GM21619 (cell line): ENCODE measurements around the gene MLXIP.

Experiments used
- ATAC-seq: cut with Tn5 transposase; IDR thresholded peaks from one replicate; pipeline ENCODE4 v1.9.1; 2021; ENCODE audit not compliant: unreplicated experiment

MLXIP gene

DNA sequence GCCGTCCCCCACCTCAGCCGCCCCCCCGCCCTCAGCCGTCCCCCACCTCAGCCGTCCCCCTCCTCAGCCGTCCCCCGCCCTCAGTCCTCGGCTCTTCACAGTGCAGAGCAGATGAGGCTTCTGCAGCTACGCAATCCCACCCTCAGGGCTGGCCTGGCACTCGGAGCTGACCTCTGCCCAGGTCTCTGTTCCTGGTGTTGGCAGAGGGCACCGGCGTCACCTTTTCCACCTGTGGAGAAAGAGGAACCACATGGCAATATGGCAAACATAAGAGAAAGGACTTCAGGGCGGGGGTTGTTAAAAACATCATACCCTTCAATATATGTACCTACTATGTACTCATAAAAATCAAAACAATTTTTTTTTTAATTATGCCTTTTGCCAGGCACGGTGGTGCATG, 45.8 kb downstream of the MLXIP start:
- no peak for ATAC-seq

- no peak for ATAC-seq
These were observed 47.1 kb downstream of the MLXIP start for GRCh38 chr12:122125452-122126341.

GRCh38 chr12:122126342-122126635, 47.7 kb downstream of the MLXIP start:
- ATAC-seq = no peak

DNA sequence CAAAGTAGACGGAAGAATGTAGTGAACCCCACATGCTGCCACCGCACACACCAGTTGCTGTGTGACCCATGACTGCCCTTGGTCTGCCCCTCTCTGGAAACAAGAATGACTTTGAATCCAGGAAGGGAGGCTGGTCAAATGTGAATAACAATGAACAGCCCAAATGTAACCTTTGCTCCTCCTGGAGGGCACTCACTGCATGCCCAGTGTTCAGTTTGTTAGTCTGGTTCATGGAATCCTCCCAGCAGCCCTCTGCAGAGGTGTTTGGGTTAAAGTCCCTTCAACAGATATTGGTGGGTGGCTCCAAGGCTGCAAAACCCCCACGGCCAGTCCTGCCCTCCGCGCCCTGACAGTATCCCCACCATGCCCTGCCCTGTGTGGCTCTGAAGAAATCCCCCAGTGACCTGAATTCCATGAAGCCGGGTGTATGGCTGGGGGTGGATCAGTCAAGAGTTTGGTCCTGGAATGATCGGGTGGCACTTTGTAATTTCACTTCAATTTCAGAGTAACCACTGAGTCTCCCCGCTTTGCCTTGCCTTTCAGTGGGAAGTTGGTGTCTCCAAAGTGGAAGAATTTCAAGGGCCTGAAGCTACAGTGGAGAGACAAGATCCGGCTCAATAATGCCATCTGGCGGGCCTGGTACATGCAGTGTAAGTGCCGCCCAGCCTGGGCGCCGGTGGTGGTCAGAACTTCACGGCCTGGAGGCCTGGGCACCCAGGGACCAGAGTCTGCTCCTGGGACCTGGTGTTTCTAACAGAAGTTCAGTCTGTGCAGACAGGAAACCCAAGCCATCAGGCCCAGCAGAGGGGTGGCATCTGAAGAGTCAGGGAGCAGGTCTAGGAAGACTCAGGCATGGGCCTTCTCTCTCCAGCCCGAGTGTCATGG, 48.4 kb downstream of the MLXIP start:
- no peak for ATAC-seq

DNA sequence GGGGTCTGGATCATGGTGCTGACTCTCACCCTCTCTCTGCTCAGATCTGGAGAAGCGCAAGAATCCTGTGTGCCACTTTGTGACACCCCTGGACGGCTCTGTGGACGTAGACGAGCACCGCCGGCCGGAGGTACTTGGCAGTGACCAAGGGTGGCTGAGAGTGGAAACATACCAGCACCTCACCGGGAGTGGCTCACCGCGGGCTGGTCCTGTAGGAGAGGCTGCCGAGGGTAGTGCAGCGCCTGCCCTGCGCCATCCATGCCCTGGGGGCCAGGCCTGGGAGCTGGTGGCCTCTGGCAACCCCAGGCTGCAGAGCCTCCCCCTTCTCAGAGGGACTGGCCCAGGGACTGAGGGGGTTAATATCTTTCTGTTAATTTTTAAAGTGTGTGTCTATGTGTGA, 49.3 kb downstream of the MLXIP start:
- ATAC-seq = no peak

GRCh38 chr12:122128481-122128880, 49.9 kb downstream of the MLXIP start:
- no peak for ATAC-seq

GRCh38 chr12:122129131-122129530, 50.6 kb downstream of the MLXIP start:
- ATAC-seq = no peak

GRCh38 chr12:122130150-122130549, 51.6 kb downstream of the MLXIP start:
- no peak for ATAC-seq

DNA sequence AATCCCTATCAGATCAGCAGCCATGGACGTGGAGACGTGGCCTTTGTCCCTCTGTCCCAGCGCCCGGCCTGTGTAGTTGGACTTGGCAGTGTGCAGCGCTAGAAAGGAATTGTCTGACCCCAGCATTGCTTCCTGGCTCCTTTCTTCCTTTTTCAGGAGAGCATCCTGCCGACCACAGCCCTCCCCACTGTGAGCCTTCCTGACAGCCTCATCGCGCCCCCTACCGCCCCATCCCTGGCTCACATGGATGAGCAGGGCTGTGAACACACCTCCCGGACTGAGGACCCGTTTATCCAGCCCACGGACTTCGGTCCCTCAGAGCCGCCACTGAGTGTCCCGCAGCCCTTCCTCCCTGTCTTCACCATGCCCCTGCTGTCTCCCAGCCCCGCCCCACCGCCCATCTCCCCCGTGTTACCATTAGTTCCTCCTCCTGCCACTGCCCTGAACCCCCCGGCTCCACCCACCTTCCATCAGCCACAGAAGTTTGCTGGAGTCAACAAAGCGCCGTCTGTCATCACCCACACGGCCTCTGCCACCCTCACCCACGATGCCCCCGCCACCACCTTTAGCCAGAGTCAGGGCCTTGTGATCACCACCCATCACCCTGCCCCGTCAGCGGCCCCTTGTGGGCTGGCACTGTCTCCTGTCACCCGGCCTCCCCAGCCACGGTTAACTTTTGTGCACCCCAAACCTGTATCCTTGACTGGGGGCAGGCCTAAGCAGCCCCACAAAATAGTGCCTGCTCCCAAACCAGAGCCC, 54.8 kb downstream of the MLXIP start:
- ATAC-seq = no peak

- ATAC-seq = no peak
These were observed 57.0 kb downstream of the MLXIP start for GRCh38 chr12:122135437-122136031.

DNA sequence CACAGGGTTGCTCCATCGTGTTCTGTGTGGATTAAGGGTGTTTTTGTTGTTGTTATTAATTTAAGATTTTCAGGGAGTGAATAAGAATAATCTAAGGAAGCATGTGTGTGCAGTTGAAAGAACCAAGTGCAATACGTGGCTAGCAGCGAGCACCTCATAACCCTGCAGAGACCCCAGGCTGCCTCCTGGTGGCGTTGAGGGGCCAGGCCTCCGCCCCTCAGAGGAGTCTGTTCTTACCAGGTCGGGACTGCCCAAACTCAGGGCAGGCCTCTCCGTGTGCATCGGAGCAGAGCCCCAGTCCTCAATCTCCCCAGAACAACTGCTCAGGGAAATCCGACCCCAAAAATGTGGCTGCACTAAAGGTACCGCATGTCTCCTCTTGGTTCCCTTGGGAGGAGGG, 58.7 kb downstream of the MLXIP start:
- no peak for ATAC-seq

GRCh38 chr12:122137681-122138080, 59.1 kb downstream of the MLXIP start:
- ATAC-seq = no peak

DNA sequence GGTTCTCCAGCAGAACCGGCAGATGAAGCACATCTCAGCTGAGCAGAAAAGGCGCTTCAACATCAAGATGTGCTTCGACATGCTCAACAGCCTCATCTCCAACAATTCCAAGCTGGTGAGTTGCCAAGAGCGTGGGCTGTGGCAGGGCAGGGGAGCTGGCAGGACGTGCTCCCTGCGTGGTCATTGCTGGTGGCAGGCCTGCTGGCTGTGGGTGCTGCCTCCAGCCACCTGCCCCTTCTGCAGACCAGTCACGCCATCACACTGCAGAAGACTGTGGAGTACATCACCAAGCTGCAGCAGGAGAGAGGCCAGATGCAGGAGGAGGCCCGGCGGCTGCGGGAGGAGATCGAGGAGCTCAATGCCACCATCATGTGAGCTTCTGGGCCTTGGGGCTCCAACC, 59.6 kb downstream of the MLXIP start:
- no peak for ATAC-seq

DNA sequence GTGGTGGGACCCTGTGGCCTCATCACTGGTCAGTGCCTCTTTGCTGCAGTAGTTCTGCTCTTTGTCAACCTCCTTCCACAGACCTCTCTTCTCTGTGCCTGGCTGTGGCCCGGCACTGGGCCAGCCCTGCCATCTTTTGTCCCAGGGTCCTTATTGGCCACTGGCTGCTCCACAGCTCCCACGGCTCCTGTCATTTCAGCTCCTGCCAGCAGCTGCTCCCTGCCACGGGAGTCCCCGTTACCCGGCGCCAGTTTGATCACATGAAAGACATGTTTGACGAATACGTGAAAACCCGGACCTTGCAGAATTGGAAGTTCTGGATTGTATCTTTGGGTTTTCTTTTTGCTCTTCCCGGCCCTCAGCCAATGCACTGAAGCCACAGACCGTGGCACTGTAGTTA, 60.1 kb downstream of the MLXIP start:
- ATAC-seq = no peak

GRCh38 chr12:122139266-122139665, 60.7 kb downstream of the MLXIP start:
- ATAC-seq = no peak

DNA sequence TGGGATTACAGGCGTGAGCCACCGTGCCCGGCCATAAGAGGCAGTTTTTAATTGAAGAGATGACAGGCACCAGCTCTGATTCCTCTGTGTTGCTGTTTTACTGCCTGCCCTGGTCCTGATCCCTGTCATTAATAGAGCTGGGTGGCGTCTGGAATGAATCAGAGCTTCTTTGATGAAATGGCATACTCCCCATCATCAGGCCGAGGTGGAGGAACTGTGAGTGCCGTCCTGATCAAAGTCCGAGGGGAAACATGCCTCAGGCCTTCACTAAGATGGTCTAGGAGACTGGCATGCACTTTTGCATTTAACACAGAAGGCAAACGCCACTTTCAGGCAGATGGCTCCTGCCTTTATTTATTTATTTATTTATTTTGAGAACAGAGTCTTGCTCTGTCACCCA, 61.4 kb downstream of the MLXIP start:
- ATAC-seq = no peak

DNA sequence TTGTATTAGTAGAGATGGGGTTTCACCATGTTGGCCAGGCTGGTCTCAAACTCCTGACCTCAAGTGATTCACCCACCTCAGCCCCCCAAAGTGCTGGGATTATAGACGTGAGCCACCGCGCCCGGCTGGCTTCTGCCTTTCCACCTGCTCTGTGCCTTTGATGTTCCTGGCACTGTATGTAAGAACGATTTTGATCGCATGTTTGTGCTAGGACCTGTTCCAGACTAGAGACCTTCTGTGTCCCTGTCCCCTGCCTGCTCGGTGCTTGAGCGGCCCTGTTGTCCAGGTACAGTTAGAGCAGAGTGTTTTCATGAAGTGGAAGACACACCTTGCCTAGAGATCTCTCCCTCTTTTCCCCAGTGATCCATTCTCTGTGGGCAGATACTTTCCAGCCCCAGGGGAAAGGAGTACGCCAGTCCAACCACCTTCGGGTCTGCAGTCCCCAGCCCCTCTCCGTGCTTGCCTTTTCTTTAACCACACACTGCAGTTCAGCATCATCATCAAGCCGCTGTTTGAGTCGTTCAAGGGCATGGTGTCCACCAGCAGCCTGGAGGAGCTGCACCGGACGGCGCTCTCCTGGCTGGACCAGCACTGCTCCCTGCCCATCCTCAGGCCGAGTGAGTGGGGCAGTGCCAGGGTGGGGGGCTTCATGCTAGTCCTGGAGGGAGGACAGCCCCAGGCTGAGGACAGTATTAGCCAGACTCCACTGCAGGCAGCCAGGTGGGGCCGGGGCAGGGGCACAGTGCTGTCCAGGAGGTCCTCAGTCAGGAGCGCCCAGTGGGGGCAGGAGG, 62.1 kb downstream of the MLXIP start:
- ATAC-seq = no peak

DNA sequence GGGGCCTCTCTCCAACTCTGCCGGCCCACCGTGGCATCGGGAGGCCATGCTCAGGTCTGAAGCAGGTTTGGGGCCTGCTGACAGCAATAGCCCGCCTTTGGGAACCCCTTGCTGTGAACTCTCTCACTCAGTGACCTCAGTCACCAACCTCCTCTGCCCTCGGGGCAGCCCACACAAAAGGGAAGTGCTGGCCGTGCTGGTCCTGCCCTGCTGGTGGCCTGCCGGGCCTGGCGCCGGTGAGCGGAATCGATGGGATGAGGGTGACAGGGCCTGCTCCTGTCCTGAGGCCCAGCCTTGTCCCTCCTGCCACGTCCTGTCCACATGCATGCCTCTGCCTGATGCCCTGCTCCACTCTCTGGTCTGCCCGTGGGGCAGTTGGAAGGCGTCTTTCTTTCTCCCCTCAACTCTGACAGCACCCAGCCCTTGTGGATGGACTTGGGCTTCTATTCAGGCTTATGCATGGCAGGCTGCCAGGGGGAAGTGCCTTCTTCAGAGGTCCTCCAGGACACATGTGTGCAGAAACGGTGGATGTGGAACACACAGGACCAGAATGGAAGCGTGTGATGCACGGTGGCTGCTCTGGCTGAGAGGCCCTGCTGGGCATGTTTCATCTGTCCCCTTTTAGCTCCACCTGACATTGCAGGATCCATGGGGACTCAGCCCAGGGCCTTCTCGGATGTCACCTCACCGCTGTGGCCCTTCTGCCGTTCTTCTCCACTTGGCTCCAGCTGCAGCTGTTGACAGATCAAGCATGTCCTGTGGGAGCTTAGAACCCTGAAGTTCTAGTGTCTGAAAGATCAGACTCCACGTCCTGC, 63.6 kb downstream of the MLXIP start:
- no peak for ATAC-seq

DNA sequence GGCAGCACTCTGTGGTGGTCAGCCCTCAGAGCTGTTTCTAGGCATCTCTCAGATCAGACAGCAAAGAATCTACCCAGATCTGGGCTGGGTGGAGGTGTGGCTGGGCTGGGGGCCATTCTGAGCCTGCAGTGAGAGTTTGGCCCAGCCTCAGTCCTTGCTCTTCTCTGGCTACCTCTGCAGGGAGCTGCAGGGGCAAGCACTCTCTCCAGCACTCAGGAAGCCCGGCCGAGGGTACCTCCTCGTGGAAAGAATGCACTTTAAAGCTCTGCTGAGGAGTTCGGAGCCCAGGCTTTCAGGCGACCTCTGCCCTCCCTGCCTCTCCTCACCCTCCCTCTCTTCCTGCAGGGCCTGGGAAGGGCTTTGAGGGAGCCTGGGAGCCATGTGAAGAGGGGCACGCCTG, 64.3 kb downstream of the MLXIP start:
- no peak for ATAC-seq

DNA sequence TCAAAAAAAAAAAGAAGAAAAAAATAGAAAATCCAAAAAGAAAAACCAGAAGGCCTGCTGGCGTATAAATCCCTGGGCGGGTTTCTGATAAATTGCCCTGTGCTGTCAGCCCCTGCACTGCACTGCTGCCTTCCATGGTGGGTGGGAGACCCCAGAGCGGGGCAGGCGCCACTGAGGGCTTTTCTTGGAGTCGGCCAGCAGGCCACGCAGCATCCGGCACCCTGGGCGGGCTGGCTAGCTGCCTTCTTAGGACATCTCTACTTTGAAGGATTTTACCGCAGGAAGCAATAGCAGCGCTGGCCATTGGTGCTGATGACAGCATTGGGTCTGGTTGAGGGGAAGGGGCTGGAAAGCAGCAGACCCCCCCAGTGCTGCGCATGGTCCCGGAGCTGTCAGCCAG, 66.3 kb downstream of the MLXIP start:
- no peak for ATAC-seq
